DOHH2 (cell line): Measurements from ENCODE around the gene GALK2.

Experiments used
- EZH2phosphoT487 ChIP-seq: fragments of 200-600 bp; sonication (generic); IDR thresholded peaks from 2 replicates; pipeline ENCODE4 v1.6.1; 2017; ENCODE audit warnings: borderline replicate concordance, mild to moderate bottlenecking, antibody characterized with exemption, low read length, moderate library complexity, mixed read lengths
- TF ChIP-seq, protein P1 (sequence below): fragments of 200-600 bp; sonication (generic); IDR thresholded peaks from one replicate; pipeline ENCODE4 v1.5.1; 2014; ENCODE audit warnings: antibody characterized with exemption, mild to moderate bottlenecking, low read depth, low read length; ENCODE audit not compliant: poor library complexity, severe bottlenecking

DNA sequence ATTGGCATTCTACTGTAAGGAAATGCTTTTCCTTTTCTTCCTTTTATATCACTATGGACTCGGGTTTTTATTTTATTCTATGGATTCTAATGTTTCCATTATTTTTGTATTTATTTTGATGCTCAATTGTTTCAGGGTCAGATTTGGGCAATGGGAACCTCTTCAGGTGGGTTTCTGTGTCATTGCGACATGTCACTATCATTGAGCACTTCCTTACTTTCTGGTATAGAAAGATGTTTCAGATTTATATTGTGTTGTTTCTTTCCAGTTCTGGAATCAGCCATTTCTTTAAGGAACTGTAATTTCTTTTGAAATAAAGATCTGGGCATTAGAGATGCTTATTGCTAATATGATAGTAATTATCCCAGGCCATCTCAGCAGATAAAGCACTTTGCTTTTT lies 21.8 kb downstream of the GALK2 start:
- TF ChIP-seq, protein P1, sequence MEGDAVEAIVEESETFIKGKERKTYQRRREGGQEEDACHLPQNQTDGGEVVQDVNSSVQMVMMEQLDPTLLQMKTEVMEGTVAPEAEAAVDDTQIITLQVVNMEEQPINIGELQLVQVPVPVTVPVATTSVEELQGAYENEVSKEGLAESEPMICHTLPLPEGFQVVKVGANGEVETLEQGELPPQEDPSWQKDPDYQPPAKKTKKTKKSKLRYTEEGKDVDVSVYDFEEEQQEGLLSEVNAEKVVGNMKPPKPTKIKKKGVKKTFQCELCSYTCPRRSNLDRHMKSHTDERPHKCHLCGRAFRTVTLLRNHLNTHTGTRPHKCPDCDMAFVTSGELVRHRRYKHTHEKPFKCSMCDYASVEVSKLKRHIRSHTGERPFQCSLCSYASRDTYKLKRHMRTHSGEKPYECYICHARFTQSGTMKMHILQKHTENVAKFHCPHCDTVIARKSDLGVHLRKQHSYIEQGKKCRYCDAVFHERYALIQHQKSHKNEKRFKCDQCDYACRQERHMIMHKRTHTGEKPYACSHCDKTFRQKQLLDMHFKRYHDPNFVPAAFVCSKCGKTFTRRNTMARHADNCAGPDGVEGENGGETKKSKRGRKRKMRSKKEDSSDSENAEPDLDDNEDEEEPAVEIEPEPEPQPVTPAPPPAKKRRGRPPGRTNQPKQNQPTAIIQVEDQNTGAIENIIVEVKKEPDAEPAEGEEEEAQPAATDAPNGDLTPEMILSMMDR, result no peak
- TF ChIP-seq EZH2phosphoT487, result no peak
